Measurements from ENCODE around the gene POU4F1. TPM values are rescaled to one million over a fixed set of nuclear protein-coding genes. Genes with fewer than 3 reads are reported as not detected.
"Not testable (repeated sequence)": the region's sequence is repeated elsewhere in the genome, so short reads cannot be mapped to it uniquely, and the experiment has no call there.

POU4F1 gene
- not detected for total RNA-seq

- H3K9me3 ChIP-seq, result no peaks in the 10 kb centered on the region
- H3K27ac ChIP-seq, result no peak within 1 kb of the TSS
- no peak for DNase-seq (ENCODE audit: low spot score in 2 of 2)
- H3K4me1 ChIP-seq, result peaks cover 3 to 16% of the 10 kb centered on the region in 2 donors
- peaks cover 72% of the 10 kb centered on the region for H3K27me3 ChIP-seq
- no peaks in the 10 kb centered on the region for H3K36me3 ChIP-seq
- H3K4me3 ChIP-seq, result peak within 1 kb of the TSS; percentile 46 to 56
- no peak for TF ChIP-seq CTCF (IDR thresholded peaks at IDR 0.05)
- intact Hi-C loops (cut with DNase I), result no loop called here
Observed at GRCh38 chr13:78603240-78603957, at the start of gene POU4F1. POU4F1 (minus strand) TSS chr13:78603552; CDS start chr13:78603326, 226 bp downstream.

- Histone ChIP-seq H3K36me3 (no peaks in the 10 kb centered on the region), H3K27ac (no peak overlapping the region), H3K4me1 (peaks cover under 1 to 5% of the 10 kb centered on the region in 2 donors), H3K4me3 (no peak overlapping the region), H3K27me3 (no peaks in the 10 kb centered on the region), H3K9me3 (no peaks in the 10 kb centered on the region)
- intact Hi-C loops (cut with DNase I), result loop anchor here (10.0 kb wide), 2 partner anchors 752 to 958 kb away; partner anchors contain the start of genes RBM26 and SLAIN1
- DNase-seq (ENCODE audit: low spot score in 2 of 2), result no peak
- TF ChIP-seq CTCF (IDR thresholded peaks at IDR 0.05), result no peak
Observed at GRCh38 chr13:78652651-78653050, 49.3 kb upstream of the POU4F1 start.

GRCh38 chr13:78650717-78651083, 47.3 kb upstream of the POU4F1 start:
- no peaks in the 10 kb centered on the region for H3K9me3 ChIP-seq
- H3K36me3 ChIP-seq, result no peaks in the 10 kb centered on the region
- no peaks in the 10 kb centered on the region for H3K4me1 ChIP-seq
- H3K4me3 ChIP-seq, result no peak overlapping the region
- H3K27ac ChIP-seq, result no peak overlapping the region
- H3K27me3 ChIP-seq, result no peaks in the 10 kb centered on the region
- DNase-seq (ENCODE audit: low spot score in 2 of 2), result no peak
- no peak for TF ChIP-seq CTCF (IDR thresholded peaks at IDR 0.05)
- intact Hi-C loops (cut with DNase I), result loop anchor here (10.0 kb wide), 2 partner anchors 754 to 956 kb away; partner anchors contain the start of genes RBM26 and SLAIN1

- no peaks in the 10 kb centered on the region for H3K9me3 ChIP-seq
- H3K27ac ChIP-seq, result no peak overlapping the region
- H3K36me3 ChIP-seq, result no peaks in the 10 kb centered on the region
- no peaks in the 10 kb centered on the region for H3K4me1 ChIP-seq
- intact Hi-C loops (cut with DNase I), result loop anchor here (10.0 kb wide), 2 partner anchors 755 to 955 kb away; partner anchors contain the start of genes RBM26 and SLAIN1
- no peak for DNase-seq (ENCODE audit: low spot score in 2 of 2)
- no peak overlapping the region for H3K4me3 ChIP-seq
- H3K27me3 ChIP-seq, result no peaks in the 10 kb centered on the region
- TF ChIP-seq CTCF (IDR thresholded peaks at IDR 0.05), result no peak
Observed at GRCh38 chr13:78649997-78650716, 46.8 kb upstream of the POU4F1 start.

- H3K27ac ChIP-seq; H3K9me3 ChIP-seq; H3K4me1 ChIP-seq; intact Hi-C loops (cut with DNase I); H3K36me3 ChIP-seq; H3K27me3 ChIP-seq; H3K4me3 ChIP-seq; DNase-seq (ENCODE audit: low spot score in 2 of 2): not testable (repeated sequence)
Observed at GRCh38 chr13:78647109-78647678, 43.8 kb upstream of the POU4F1 start.

- TF ChIP-seq CTCF (IDR thresholded peaks at IDR 0.05), result no peak
- peaks cover 22 to 46% of the 10 kb centered on the region in 2 donors for H3K36me3 ChIP-seq
- H3K4me1 ChIP-seq, result no peaks in the 10 kb centered on the region
- DNase-seq (ENCODE audit: low spot score in 2 of 2), result no peak
- no peaks in the 10 kb centered on the region for H3K9me3 ChIP-seq
- no peak overlapping the region for H3K27ac ChIP-seq
- H3K27me3 ChIP-seq, result no peaks in the 10 kb centered on the region
- H3K4me3 ChIP-seq, result no peak overlapping the region
- intact Hi-C loops (cut with DNase I), result no loop called here
Observed at GRCh38 chr13:78638216-78638615, 34.9 kb upstream of the POU4F1 start.
